SK-N-DZ (cell line): ENCODE data around the gene ZNF569. TPM values are rescaled to one million over a fixed set of nuclear protein-coding genes. Genes with fewer than 3 reads are reported as not detected.
"Not testable (repeated sequence)": the region's sequence is repeated elsewhere in the genome, so short reads cannot be mapped to it uniquely, and the experiment has no call there.

Experiments
- DNase-seq: peaks from one replicate; pipeline ENCODE4 v3.0.0-alpha.2; 2015; ENCODE audit warnings: low spot score
- polyA plus RNA-seq, 2 experiments: library from polyadenylated mRNA; depleted of rRNA; stranded (reverse); fragments of >200 nt; gene quantifications; 2 replicates each; pipeline ENCODE4 v1.2.3, GENCODE V29; 2014

Gene ZNF569
- 5.7 and 6.1 TPM in 2 replicates for polyA plus RNA-seq (2014; cell fraction: cytosol; rRNA removed)
- polyA plus RNA-seq (2014; cell fraction: nucleus; rRNA removed), result 8.4 and 11.0 TPM in 2 replicates

DNA sequence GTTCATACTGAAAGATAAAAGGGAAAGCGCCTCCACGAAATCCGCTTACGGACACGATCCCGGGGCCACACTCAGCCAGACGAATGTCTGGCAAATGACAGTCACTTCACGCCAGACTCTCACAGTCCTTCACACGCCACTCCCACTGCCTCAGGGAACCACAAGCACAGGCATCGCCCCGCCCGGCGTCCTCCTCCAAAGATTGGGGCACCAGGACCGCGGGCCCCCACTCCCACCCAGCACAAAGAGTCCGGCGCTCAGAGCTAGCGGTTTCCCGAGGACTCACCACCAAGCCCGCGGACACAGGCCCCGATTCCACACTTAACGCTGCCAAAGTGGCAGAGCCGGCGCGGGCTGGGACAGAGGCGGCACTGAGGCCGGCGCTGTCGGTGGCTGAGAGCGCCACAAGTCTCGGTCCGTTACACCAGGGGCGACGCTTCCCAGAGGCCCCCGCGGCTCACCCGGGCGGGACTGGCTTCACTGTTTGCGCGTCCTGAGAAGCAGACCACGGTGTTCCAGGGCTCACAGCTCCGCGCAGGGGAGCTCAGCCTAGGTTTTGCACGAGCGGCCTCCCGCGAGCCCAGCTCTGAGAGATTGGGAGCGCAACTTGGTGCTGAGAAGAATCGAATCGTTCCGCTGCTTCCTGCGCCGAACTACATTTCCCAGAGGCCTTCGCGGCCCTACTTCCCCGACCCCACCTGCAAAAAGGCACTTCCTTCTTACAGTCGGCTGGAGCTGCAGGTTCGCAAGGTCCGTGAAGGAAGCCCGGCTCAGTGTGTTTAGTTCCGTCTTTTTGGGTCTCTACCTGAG is at the start of gene ZNF569:
ZNF569 (minus strand) TSS at position 647 of the 810 bp plus-strand sequence. CDS start 22,523 bp downstream, outside the sequence.
- peak; percentile 93 for DNase-seq

DNA sequence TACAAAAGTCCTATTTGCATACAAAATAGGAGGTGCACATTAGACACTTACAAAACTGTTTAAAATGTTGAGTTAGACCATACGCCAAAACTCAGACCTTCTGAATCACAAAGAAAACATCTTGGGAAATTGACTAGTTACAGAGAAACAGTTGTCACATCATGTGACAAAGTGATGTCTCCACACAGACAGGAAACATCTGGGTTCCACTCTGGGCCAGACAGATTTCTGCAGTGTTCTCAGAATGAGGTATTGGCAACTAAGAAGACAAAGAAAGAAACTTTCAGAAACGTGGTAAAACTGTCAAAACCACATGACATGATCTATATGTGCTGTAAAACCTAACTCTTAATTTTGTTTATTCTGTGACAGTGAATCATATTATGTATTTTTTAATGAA is 46.2 kb upstream of the ZNF569 start:
- no peak for DNase-seq

GRCh38 chr19:37511821-37512220 is 44.6 kb upstream of the ZNF569 start:
- DNase-seq, result no peak

- DNase-seq, result no peak
Measured at GRCh38 chr19:37511186-37511585, 43.9 kb upstream of the ZNF569 start.

GRCh38 chr19:37507167-37507464 is 39.9 kb upstream of the ZNF569 start:
- no peak for DNase-seq

- DNase-seq, result peak; percentile 88
Measured at GRCh38 chr19:37506387-37507166, 39.3 kb upstream of the ZNF569 start, which contains the start of gene ZNF793. Gene ZNF793 (plus strand): TSS chr19:37506939. CDS start chr19:37523440, 16,501 bp downstream.

DNA sequence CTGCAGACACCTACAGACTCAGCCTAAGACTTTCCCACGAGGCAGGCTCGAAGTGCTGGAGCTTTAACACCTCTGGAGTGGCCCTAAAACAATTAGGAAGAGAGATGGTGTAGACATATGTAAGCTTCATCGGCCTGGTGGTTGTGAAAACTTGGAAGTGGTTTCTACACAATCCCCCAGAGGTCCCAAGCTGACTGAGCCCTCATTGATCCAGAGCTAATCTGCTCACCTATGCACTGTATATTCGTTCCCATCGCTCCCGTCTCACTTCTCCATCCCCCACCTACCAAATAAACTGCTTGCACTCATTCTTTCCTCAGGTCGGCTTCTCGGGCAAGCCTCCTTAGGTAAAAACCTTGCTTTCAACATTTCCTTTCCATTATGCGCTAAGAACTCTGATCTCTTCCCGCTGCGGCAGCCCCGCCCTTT is 38.7 kb upstream of the ZNF569 start:
- no peak for DNase-seq

DNA sequence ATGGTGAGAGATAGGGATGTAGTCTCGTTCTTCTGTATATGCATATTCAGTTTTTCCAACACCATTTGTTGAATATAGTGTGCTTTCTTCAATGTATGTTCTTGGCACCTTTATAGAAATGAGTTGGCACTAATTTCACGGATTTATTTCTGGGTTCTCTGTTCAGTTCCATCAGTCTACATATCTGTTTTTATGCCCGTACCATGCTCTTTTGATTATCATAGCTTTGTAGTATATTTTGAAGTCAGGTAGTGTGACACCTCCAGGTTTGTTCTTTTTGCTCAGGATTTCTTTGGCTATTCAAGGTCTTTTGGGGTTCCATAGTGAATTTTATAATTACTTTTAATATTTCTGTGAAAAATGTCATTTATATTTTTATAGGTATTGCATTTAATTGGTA is 25.0 kb upstream of the ZNF569 start:
- no peak for DNase-seq

DNA sequence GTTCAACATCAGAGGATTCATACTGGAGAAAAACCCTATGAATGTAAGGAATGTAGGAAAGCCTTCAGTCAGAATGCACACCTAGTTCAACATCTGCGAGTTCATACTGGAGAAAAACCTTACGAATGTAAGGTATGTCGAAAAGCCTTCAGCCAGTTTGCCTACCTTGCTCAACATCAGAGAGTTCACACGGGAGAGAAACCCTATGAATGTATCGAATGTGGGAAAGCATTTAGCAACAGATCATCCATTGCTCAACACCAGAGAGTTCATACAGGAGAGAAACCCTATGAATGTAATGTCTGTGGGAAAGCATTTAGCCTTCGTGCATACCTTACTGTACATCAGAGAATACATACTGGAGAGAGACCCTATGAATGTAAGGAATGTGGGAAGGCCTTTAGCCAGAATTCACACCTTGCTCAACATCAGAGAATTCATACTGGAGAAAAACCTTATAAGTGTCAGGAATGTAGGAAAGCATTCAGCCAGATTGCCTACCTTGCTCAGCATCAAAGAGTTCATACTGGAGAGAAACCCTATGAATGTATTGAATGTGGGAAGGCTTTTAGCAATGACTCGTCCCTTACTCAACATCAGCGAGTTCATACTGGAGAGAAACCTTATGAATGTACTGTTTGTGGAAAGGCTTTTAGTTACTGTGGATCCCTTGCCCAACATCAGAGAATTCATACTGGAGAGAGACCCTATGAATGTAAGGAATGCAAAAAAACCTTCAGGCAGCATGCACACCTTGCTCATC is 17.3 kb upstream of the ZNF569 start:
- no peak for DNase-seq

DNA sequence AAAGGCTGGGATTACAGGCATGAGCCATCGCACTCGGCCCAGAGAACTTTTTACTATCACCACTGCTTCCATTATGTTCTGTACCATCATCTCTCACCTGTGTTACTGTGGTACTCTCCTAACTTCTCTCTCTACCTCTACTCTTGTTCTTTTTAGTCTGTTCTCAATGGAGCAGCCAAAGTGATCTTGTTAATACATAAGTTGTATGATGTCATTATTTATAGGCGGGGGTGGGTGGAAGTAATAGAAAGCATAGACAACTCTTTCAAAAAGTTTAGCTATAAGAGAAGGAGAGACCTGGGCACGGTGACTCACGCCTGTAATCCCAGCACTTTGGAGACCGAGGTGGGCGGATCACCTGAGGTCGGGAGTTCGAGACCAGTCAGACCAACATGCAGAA is 4.9 kb upstream of the ZNF569 start:
- no peak for DNase-seq

DNA sequence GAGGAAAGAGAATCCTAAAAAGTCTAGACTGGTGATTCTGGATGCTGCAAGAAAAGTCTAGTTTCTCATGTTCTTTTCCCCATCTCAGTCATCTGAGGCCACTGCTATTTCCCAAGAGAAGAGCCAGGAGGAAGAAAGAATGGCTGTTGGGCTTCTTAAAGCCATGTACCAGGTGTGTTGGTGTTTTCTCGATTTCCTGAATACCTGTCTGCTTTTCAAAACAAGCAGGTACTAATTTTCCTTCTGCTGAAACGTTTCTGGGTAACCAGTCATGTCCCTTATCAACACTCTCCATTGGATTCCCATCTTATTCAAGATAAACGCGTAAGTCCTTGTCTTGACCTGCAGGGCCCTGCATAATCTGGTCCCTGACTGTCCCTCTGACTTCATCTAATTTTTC is 3.0 kb upstream of the ZNF569 start:
- no peak for DNase-seq

DNA sequence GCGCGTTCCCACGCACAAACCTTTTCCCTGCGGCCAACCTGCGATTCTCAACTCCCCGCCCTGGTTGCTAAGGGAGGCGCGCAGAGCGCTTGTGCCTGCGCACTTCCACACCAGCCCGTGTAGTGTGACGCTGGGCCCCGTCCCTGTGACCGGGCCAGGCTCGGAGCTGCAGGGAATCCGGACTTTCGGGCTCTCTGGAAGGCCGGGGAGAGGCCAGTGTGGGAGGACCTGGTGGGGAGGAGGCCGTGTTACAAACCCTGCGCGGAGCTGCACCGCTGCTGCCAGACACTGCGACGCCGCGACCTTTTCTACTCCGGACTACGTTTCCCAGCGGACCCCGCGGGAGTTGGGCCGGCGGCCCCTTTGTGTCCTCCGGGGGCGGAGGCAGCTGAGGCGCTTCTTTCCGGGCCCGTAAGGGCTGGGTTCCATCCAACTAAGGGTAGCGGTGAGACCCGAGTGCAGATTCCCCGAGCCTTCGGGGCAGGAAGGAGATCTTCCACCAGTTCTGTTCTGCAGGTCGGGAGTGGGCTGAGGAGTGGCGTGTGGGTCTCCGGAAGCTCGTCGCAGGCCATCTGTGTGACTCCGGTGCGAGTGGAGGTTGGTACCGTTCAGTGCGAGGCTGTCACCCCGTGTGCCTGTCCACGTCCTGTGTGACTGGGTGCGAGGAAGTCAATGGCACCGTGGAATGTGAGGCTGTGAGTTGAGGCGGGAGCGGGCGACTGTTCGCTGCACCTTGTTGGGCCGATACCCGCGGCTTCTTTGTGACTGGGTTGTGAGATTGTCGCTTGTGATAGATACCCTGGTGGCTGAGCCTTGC is 1.9 kb upstream of the ZNF569 start, which contains the start of gene ZNF570:
ZNF570 (plus strand) TSS at position 396 of the 817 bp plus-strand sequence. CDS start 999 bp downstream, outside the sequence.
- peak; percentile 85 for DNase-seq

DNA sequence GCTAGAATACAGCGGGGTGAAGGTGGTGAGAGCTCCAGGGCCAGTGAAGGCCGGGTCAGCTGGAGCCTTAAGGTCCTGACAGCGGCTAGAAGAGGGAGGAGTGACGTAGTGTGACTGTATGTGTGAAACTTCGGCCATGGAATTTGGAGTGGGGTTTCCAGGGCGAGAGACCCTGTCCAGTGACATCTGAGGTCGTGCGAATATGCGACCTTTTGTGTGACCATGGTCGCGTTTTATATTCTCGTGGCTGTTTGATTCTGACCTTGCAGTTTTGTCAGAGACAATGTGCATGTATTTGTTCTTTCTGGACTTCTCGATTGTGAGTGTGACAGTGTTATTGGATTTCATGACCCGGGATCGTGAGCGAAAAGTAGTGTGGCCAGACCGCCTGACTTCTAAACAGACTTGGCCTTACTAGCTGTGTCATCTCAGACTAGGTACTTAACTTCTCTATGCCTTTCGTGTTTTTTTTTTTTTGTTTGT is 405 bp upstream of the ZNF569 start:
- no peak for DNase-seq

DNA sequence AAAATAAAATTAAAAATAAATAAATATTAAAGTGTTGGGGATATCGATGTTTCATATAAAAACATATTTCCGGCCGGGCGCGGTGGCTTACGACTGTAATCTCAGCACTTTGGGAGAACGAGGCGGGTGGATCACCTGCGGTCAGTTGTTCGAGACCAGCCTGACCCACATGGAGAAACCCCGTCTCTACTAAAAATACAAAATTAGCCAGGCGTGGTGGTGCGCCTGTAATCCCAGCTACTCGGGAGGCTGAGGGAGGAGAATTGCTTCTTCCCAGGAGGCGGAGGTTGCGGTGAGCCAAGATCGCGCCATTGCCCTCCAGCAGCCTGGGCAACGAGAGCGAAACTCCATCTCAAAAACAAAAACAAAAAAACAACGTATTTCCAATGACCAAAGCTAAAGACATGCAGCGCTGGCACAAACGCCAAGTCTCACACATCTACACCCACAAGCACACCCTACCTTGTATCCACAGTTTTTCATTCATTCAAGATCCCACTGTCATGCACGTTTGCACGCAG is 907 bp downstream of the ZNF569 start:
- no peak for DNase-seq

GRCh38 chr19:37452500-37453245 is 14.6 kb downstream of the ZNF569 start:
- no peak for DNase-seq

GRCh38 chr19:37413313-37414084 is 53.7 kb downstream of the ZNF569 start:
- no peak for DNase-seq

GRCh38 chr19:37412700-37413099 is 54.5 kb downstream of the ZNF569 start:
- DNase-seq, result no peak

DNA sequence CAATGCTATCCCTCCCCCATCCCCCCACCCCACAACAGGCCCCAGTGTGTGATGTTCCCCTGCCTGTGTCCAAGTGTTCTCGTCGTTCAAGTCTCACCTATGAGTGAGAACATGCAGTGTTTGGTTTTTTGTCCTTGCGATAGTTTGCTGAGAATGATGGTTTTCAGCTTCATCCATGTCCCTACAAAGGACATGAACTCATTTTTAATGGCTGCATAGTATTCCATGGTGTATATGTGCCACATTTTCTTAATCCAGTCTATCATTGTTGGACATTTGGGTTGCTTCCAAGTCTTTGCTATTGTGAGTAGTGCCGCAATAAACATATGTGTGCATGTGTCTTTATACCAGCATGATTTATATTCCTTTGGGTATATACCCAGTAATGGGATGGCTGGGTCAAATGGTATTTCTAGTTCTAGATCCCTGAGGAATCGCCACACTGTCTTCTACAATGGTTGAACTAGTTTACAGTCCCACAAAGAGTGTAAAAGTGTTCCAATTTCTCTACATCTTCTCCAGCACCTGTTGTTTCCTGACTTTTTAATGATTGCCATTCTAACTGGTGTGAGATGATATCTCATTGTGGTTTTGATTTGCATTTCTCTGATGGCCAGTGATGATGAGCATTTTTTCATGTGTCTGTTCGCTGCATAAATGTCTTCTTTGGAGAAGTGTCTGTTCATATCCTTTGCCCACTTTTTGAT is 61.0 kb downstream of the ZNF569 start:
- not testable (repeated sequence) for DNase-seq
